GM18526 (cell line): ENCODE measurements around the gene THOC7.

Experiments used
- POLR2A ChIP-seq: IDR thresholded peaks from 3 replicates; pipeline ENCODE4 v1.6.1; 2011; ENCODE audit not compliant: insufficient read length; ENCODE audit errors: extremely low read depth

THOC7 gene

GRCh38 chr3:63818282-63819150, 45.1 kb downstream of the THOC7 start:
- no peak for TF ChIP-seq POLR2A

- TF ChIP-seq POLR2A: no peak
Observed at GRCh38 chr3:63817225-63817624, 46.4 kb downstream of the THOC7 start.

GRCh38 chr3:63814237-63814636, 49.4 kb downstream of the THOC7 start:
- TF ChIP-seq POLR2A: no peak

- TF ChIP-seq POLR2A: no peak
Observed at GRCh38 chr3:63809607-63810006, 54.0 kb downstream of the THOC7 start.

GRCh38 chr3:63808633-63809032, 55.0 kb downstream of the THOC7 start:
- TF ChIP-seq POLR2A: no peak

- TF ChIP-seq POLR2A: no peak
Observed at GRCh38 chr3:63807961-63808565, 55.5 kb downstream of the THOC7 start.

- no peak for TF ChIP-seq POLR2A
Observed at GRCh38 chr3:63803911-63804310, 59.7 kb downstream of the THOC7 start.

- TF ChIP-seq POLR2A: no peak
Observed at GRCh38 chr3:63800097-63800496, 63.5 kb downstream of the THOC7 start.

- TF ChIP-seq POLR2A: no peak
Observed at GRCh38 chr3:63798949-63799348, 64.7 kb downstream of the THOC7 start.

- TF ChIP-seq POLR2A: no peak
Observed at GRCh38 chr3:63798544-63798943, 65.1 kb downstream of the THOC7 start.

- no peak for TF ChIP-seq POLR2A
Observed at GRCh38 chr3:63795438-63795837, 68.2 kb downstream of the THOC7 start.

GRCh38 chr3:63791974-63792373, 71.6 kb downstream of the THOC7 start:
- TF ChIP-seq POLR2A: no peak
